Fibroblast of lung (primary cell): ENCODE measurements around the gene CACNG7. TPM values are rescaled to one million over a fixed set of nuclear protein-coding genes. Genes with fewer than 3 reads are reported as not detected.

Source experiments
- DNase-seq, 2 donors: peaks; one replicate each; pipeline versions ENCODE4 v3.0.0 to v3.0.0-alpha.2; 2010; ENCODE audit warnings: low read depth in 2 of 2
- H2AFZ ChIP-seq: 2 replicates; pipeline ENCODE4 v1.5.1; 2012; ENCODE audit warnings: low read length, control low read depth, inconsistent platforms
- H3K27ac ChIP-seq: 2 replicates; pipeline ENCODE4 v1.5.1; 2011; ENCODE audit warnings: low read length, control low read depth; ENCODE audit not compliant: insufficient read depth
- H3K27me3 ChIP-seq: 2 replicates; pipeline ENCODE4 v1.5.1; 2011; ENCODE audit warnings: mild to moderate bottlenecking, low read length; ENCODE audit not compliant: control insufficient read depth, insufficient read depth
- H3K36me3 ChIP-seq: 2 replicates; pipeline ENCODE4 v1.5.1; 2011; ENCODE audit warnings: low read length; ENCODE audit not compliant: control insufficient read depth, insufficient read depth
- H3K4me1 ChIP-seq: 2 replicates; pipeline ENCODE4 v1.5.1; 2011; ENCODE audit warnings: low read length; ENCODE audit not compliant: control insufficient read depth, insufficient read depth; ENCODE audit errors: extremely low read depth
- H3K4me2 ChIP-seq: 2 replicates; pipeline ENCODE4 v1.5.1; 2011; ENCODE audit warnings: low read length, control low read depth; ENCODE audit not compliant: insufficient read depth; ENCODE audit errors: extremely low read depth
- H3K4me3 ChIP-seq, 4 experiments: fragments of 200-600 bp in 1 of 4; sonication (generic) in 1 of 4; replicated peaks in 1 of 4; 2 replicates each; pipeline ENCODE4 v1.5.1; 2011 to 2016; ENCODE audit warnings: low read length in 4 of 4, low read depth in 3 of 4, mild to moderate bottlenecking in 3 of 4, control low read depth in 2 of 4, inconsistent platforms in 1 of 4, mixed read lengths in 1 of 4; ENCODE audit not compliant: insufficient read depth in 1 of 4; ENCODE audit errors: control extremely low read depth in 1 of 4
- H3K79me2 ChIP-seq: 2 replicates; pipeline ENCODE4 v1.5.1; 2012; ENCODE audit warnings: mild to moderate bottlenecking, low read length, inconsistent platforms; ENCODE audit not compliant: control insufficient read depth, insufficient read depth
- H3K9ac ChIP-seq: 2 replicates; pipeline ENCODE4 v1.5.1; 2011; ENCODE audit warnings: mild to moderate bottlenecking, low read length, control low read depth; ENCODE audit not compliant: insufficient read depth
- H3K9me3 ChIP-seq: 2 replicates; pipeline ENCODE4 v1.5.1; 2012; ENCODE audit warnings: low read depth, low read length; ENCODE audit not compliant: control insufficient read depth, insufficient read depth
- H4K20me1 ChIP-seq: 2 replicates; pipeline ENCODE4 v1.5.1; 2011; ENCODE audit warnings: low read length; ENCODE audit not compliant: control insufficient read depth, insufficient read depth; ENCODE audit errors: extremely low read depth
- EZH2 ChIP-seq: IDR thresholded peaks from 2 replicates; pipeline ENCODE4 v1.5.1; 2012; ENCODE audit warnings: low read length, control low read depth, mild to moderate bottlenecking; ENCODE audit errors: missing control alignments
- polyA plus RNA-seq, 2 donors: library from polyadenylated mRNA; depleted of rRNA in 1 of 2; stranded (reverse) in 1 of 2; unstranded in 1 of 2; fragments of >200 nt; gene quantifications; 2 replicates each; pipeline ENCODE4 v1.2.1, GENCODE V29; 2011 to 2012; ENCODE audit warnings: missing spikeins in 1 of 2
- total RNA-seq: library from RNA; depleted of rRNA; stranded (reverse); fragments of >200 nt; gene quantifications from 2 replicates; pipeline ENCODE4 v1.2.1, GENCODE V29; 2014
- TF ChIP-seq, protein P1 (sequence below), 2 donors: IDR thresholded peaks in 1 of 2; conservative IDR thresholded peaks in 1 of 2; 1 replicate in 1 of 2; 2 replicates in 1 of 2; pipeline ENCODE4 v1.5.1; 2011 to 2012; ENCODE audit warnings: low read length in 2 of 2, control low read depth in 1 of 2, inconsistent platforms in 1 of 2, low read depth in 1 of 2, mild to moderate bottlenecking in 1 of 2

The CACNG7 gene
- total and polyA plus RNA-seq, 2 donors (not counting 1 experiment from before 2014, with no cell fraction given) = 0.17 to 0.68 TPM

GRCh38 chr19:53917356-53917755, 8.3 kb downstream of the CACNG7 start:
- H3K4me2 ChIP-seq = no peak overlapping the region
- H3K4me1 ChIP-seq = no peaks in the 10 kb centered on the region
- no peaks in the 10 kb centered on the region for H3K36me3 ChIP-seq
- H3K27me3 ChIP-seq = no peaks in the 10 kb centered on the region
- H3K4me3 ChIP-seq = no peak overlapping the region
- H3K9me3 ChIP-seq = no peaks in the 10 kb centered on the region
- DNase-seq = no peak
- H3K27ac ChIP-seq = no peak overlapping the region
- no peak overlapping the region for H2AFZ ChIP-seq
- no peaks in the 10 kb centered on the region for H4K20me1 ChIP-seq
- no peak for TF ChIP-seq EZH2
- TF ChIP-seq, protein P1, sequence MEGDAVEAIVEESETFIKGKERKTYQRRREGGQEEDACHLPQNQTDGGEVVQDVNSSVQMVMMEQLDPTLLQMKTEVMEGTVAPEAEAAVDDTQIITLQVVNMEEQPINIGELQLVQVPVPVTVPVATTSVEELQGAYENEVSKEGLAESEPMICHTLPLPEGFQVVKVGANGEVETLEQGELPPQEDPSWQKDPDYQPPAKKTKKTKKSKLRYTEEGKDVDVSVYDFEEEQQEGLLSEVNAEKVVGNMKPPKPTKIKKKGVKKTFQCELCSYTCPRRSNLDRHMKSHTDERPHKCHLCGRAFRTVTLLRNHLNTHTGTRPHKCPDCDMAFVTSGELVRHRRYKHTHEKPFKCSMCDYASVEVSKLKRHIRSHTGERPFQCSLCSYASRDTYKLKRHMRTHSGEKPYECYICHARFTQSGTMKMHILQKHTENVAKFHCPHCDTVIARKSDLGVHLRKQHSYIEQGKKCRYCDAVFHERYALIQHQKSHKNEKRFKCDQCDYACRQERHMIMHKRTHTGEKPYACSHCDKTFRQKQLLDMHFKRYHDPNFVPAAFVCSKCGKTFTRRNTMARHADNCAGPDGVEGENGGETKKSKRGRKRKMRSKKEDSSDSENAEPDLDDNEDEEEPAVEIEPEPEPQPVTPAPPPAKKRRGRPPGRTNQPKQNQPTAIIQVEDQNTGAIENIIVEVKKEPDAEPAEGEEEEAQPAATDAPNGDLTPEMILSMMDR (conservative IDR thresholded peaks at IDR 0.05 in 1 of 2, IDR thresholded peaks at IDR 0.05 in 1 of 2; ENCODE audit: low read depth in 1 of 2, low read length in 2 of 2) = no peak
- H3K9ac ChIP-seq = no peak overlapping the region
- H3K79me2 ChIP-seq = no peaks in the 10 kb centered on the region

- Histone ChIP-seq H4K20me1 (no peaks in the 10 kb centered on the region), H3K4me3 (no peak overlapping the region), H2AFZ (no peak overlapping the region), H3K4me2 (no peak overlapping the region), H3K9ac (no peak overlapping the region), H3K4me1 (no peaks in the 10 kb centered on the region), H3K79me2 (no peaks in the 10 kb centered on the region), H3K27ac (no peak overlapping the region), H3K9me3 (no peaks in the 10 kb centered on the region), H3K27me3 (no peaks in the 10 kb centered on the region), H3K36me3 (no peaks in the 10 kb centered on the region)
- DNase-seq = peak; percentile 58 to 62
- TF ChIP-seq, protein P1 (conservative IDR thresholded peaks at IDR 0.05 in 1 of 2, IDR thresholded peaks at IDR 0.05 in 1 of 2; ENCODE audit: low read depth in 1 of 2, low read length in 2 of 2) = no peak
These were observed 18.7 kb downstream of the CACNG7 start for GRCh38 chr19:53927739-53928138.

GRCh38 chr19:53936029-53936428, 27.0 kb downstream of the CACNG7 start:
- no peak overlapping the region for H3K4me2 ChIP-seq
- no peak for DNase-seq
- H3K9me3 ChIP-seq = no peaks in the 10 kb centered on the region
- H3K9ac ChIP-seq = no peak overlapping the region
- no peaks in the 10 kb centered on the region for H3K4me1 ChIP-seq
- no peaks in the 10 kb centered on the region for H3K27me3 ChIP-seq
- no peaks in the 10 kb centered on the region for H3K36me3 ChIP-seq
- H2AFZ ChIP-seq = no peak overlapping the region
- TF ChIP-seq, protein P1 (conservative IDR thresholded peaks at IDR 0.05 in 1 of 2, IDR thresholded peaks at IDR 0.05 in 1 of 2; ENCODE audit: low read depth in 1 of 2, low read length in 2 of 2) = no peak
- TF ChIP-seq EZH2 = no peak
- no peak overlapping the region for H3K4me3 ChIP-seq
- no peak overlapping the region for H3K27ac ChIP-seq
- no peaks in the 10 kb centered on the region for H3K79me2 ChIP-seq
- H4K20me1 ChIP-seq = no peaks in the 10 kb centered on the region
